GM23338 (cell line): ENCODE results near the gene TAOK1. TPM values are rescaled to one million over a fixed set of nuclear protein-coding genes. Genes with fewer than 3 reads are reported as not detected.
A peak's percentile ranks its signal among the peaks of the same experiment; 100 is the strongest.

Experiments
- ATAC-seq: fragments of 200-7000 bp; cut with Tn5 transposase; 3 replicates; pipeline ENCODE4 v1.9.1; 2020
- DNase-seq: peaks from one replicate; pipeline ENCODE4 v3.0.0-alpha.2; 2015; ENCODE audit warnings: low spot score
- H2AFZ ChIP-seq: fragments of 200-600 bp; sonication (generic); 2 replicates; pipeline ENCODE4 v1.8.0; 2016; ENCODE audit warnings: antibody characterized with exemption, mild to moderate bottlenecking, moderate library complexity
- H3F3A ChIP-seq: fragments of 200-600 bp; sonication (generic); replicated peaks from 2 replicates; pipeline ENCODE4 v1.8.0; 2017; ENCODE audit warnings: antibody characterized with exemption, mixed run types, low read depth
- H3K27ac ChIP-seq: fragments of 200-600 bp; sonication (generic); 2 replicates; pipeline ENCODE4 v1.6.1; 2016; ENCODE audit warnings: low read depth
- H3K27me3 ChIP-seq: fragments of 200-600 bp; sonication (generic); 2 replicates; pipeline ENCODE4 v1.8.0; 2016; ENCODE audit warnings: mild to moderate bottlenecking, mixed run types, moderate library complexity; ENCODE audit not compliant: insufficient read depth
- H3K36me3 ChIP-seq: fragments of 200-600 bp; sonication (generic); 2 replicates; pipeline ENCODE4 v1.8.0; 2016; ENCODE audit warnings: mild to moderate bottlenecking; ENCODE audit not compliant: insufficient read depth
- H3K4me1 ChIP-seq: fragments of 200-600 bp; sonication (generic); 2 replicates; pipeline ENCODE4 v1.8.0; 2016; ENCODE audit warnings: mild to moderate bottlenecking, moderate library complexity; ENCODE audit not compliant: insufficient read depth
- H3K4me2 ChIP-seq: fragments of 200-600 bp; sonication (generic); 2 replicates; pipeline ENCODE4 v1.7.1; 2017; ENCODE audit warnings: mixed run types
- H3K4me3 ChIP-seq: fragments of 200-600 bp; sonication (generic); 2 replicates; pipeline ENCODE4 v1.6.1; 2016; ENCODE audit warnings: mixed run types
- H3K79me2 ChIP-seq: fragments of 200-600 bp; sonication (generic); replicated peaks from 2 replicates; pipeline ENCODE4 v1.8.0; 2017; ENCODE audit warnings: mild to moderate bottlenecking; ENCODE audit not compliant: insufficient read depth
- H3K9me2 ChIP-seq: fragments of 200-600 bp; sonication (generic); 2 replicates; pipeline ENCODE4 v1.8.0; 2017; ENCODE audit not compliant: insufficient read depth
- H4K20me1 ChIP-seq: fragments of 200-600 bp; sonication (generic); replicated peaks from 2 replicates; pipeline ENCODE4 v1.8.0; 2017; ENCODE audit warnings: mild to moderate bottlenecking; ENCODE audit not compliant: insufficient read depth
- H3K27ac Mint-ChIP-seq: 2 replicates; pipeline ENCODE4 v1.8.0; 2020; ENCODE audit warnings: inconsistent platforms, mild to moderate bottlenecking, moderate library complexity, mixed read lengths
- H3K27me3 Mint-ChIP-seq: 3 replicates; pipeline ENCODE4 v1.8.0; 2022; ENCODE audit warnings: low read depth, mild to moderate bottlenecking, moderate library complexity, mixed read lengths, inconsistent platforms; ENCODE audit not compliant: insufficient read depth, poor library complexity
- H3K36me3 Mint-ChIP-seq: 3 replicates; pipeline ENCODE4 v1.8.0; 2021; ENCODE audit warnings: low read depth, mild to moderate bottlenecking, inconsistent platforms, moderate library complexity, mixed read lengths
- H3K4me1 Mint-ChIP-seq: 3 replicates; pipeline ENCODE4 v1.8.0; 2020; ENCODE audit warnings: mild to moderate bottlenecking, inconsistent platforms, mixed read lengths
- H3K4me3 Mint-ChIP-seq: 3 replicates; pipeline ENCODE4 v1.8.0; 2021; ENCODE audit warnings: moderate library complexity, mild to moderate bottlenecking, inconsistent platforms, mixed read lengths
- H3K9me3 Mint-ChIP-seq: 3 replicates; pipeline ENCODE4 v1.8.0; 2020; ENCODE audit warnings: moderate library complexity, mild to moderate bottlenecking, inconsistent platforms, mixed read lengths
- CREB1 ChIP-seq: fragments of 250-450 bp; sonication (Bioruptor Pico); IDR thresholded peaks from 2 replicates; pipeline ENCODE4 v1.5.0; 2020; ENCODE audit warnings: low read depth, mild to moderate bottlenecking, moderate library complexity
- EZH2 ChIP-seq: fragments of 200-600 bp; sonication (generic); IDR thresholded peaks from one replicate; pipeline ENCODE4 v1.8.0; 2017; ENCODE audit warnings: antibody characterized with exemption, mild to moderate bottlenecking, low read depth; ENCODE audit not compliant: unreplicated experiment
- polyA plus RNA-seq: library from polyadenylated mRNA; unstranded; fragments of >200 nt; fragmentation: Nextera tagmentation; extraction: Ambion mirVana; gene quantifications from 2 replicates; pipeline ENCODE4 v1.2.1, GENCODE V29; 2016
- total RNA-seq: library from RNA; depleted of rRNA; stranded (reverse); fragments of >200 nt; shearing (Covaris generic); gene quantifications from 2 replicates; pipeline ENCODE4 v1.2.3, GENCODE V29; 2014
- TF ChIP-seq, protein P1 (sequence below): fragments of 250-450 bp; sonication (Bioruptor Pico); IDR thresholded peaks from 2 replicates; pipeline ENCODE4 v1.5.0; 2020; ENCODE audit warnings: mild to moderate bottlenecking, moderate library complexity

The TAOK1 gene
- total and polyA plus RNA-seq, 2 experiments from 2014 or later, result 19.4 to 69.8 TPM

DNA sequence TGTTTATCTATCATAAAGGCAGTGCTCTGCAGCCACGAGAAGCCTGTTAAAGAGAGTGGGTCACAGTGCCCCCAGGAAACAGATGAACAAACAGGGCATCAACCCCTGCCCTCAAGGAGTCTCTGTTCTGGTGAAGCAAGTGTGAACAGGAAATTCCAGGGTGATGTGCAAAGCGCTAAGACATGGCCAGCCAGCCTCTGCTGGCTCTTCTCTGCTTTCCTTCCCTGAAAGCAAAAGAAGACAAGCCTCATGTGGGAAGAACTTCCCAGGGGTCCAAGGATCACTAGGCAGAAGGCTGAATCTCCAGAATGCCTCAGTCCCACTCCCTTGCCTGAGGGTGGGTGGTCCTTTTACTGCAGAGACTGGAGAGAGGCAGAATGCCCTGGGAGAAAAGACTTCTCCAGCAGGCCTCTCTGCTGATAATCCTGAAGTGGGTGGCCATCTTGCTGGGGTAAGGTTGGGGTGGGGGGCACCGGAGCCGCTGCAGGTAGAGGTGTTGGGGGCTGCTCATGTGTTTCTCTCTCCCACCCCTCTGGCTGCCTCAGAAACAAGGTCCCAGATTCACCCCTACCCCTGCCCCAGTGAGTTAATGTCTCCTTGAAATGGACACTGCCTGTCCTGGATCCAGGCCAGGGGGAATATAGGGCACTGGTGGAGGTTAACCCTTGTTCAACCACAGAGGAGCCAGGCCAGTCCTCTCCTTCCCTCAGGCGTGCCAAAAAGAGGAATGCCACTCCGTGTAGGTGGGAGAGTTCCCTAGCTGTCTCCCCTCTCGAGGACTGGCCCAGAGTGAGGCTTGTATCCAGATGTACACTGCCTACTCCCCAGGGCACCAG, 205.2 kb downstream of the TAOK1 start (continued):
- TF ChIP-seq, protein P1, sequence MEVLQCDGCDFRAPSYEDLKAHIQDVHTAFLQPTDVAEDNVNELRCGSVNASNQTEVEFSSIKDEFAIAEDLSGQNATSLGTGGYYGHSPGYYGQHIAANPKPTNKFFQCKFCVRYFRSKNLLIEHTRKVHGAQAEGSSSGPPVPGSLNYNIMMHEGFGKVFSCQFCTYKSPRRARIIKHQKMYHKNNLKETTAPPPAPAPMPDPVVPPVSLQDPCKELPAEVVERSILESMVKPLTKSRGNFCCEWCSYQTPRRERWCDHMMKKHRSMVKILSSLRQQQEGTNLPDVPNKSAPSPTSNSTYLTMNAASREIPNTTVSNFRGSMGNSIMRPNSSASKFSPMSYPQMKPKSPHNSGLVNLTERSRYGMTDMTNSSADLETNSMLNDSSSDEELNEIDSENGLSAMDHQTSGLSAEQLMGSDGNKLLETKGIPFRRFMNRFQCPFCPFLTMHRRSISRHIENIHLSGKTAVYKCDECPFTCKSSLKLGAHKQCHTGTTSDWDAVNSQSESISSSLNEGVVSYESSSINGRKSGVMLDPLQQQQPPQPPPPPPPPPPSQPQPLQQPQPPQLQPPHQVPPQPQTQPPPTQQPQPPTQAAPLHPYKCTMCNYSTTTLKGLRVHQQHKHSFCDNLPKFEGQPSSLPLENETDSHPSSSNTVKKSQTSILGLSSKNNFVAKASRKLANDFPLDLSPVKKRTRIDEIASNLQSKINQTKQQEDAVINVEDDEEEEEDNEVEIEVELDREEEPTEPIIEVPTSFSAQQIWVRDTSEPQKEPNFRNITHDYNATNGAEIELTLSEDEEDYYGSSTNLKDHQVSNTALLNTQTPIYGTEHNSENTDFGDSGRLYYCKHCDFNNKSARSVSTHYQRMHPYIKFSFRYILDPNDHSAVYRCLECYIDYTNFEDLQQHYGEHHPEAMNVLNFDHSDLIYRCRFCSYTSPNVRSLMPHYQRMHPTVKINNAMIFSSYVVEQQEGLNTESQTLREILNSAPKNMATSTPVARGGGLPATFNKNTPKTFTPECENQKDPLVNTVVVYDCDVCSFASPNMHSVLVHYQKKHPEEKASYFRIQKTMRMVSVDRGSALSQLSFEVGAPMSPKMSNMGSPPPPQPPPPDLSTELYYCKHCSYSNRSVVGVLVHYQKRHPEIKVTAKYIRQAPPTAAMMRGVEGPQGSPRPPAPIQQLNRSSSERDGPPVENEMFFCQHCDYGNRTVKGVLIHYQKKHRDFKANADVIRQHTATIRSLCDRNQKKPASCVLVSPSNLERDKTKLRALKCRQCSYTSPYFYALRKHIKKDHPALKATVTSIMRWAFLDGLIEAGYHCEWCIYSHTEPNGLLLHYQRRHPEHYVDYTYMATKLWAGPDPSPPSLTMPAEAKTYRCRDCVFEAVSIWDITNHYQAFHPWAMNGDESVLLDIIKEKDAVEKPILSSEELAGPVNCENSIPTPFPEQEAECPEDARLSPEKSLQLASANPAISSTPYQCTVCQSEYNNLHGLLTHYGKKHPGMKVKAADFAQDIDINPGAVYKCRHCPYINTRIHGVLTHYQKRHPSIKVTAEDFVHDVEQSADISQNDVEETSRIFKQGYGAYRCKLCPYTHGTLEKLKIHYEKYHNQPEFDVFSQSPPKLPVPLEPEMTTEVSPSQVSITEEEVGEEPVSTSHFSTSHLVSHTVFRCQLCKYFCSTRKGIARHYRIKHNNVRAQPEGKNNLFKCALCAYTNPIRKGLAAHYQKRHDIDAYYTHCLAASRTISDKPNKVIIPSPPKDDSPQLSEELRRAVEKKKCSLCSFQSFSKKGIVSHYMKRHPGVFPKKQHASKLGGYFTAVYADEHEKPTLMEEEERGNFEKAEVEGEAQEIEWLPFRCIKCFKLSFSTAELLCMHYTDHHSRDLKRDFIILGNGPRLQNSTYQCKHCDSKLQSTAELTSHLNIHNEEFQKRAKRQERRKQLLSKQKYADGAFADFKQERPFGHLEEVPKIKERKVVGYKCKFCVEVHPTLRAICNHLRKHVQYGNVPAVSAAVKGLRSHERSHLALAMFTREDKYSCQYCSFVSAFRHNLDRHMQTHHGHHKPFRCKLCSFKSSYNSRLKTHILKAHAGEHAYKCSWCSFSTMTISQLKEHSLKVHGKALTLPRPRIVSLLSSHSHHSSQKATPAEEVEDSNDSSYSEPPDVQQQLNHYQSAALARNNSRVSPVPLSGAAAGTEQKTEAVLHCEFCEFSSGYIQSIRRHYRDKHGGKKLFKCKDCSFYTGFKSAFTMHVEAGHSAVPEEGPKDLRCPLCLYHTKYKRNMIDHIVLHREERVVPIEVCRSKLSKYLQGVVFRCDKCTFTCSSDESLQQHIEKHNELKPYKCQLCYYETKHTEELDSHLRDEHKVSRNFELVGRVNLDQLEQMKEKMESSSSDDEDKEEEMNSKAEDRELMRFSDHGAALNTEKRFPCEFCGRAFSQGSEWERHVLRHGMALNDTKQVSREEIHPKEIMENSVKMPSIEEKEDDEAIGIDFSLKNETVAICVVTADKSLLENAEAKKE (CRISPR knock-in tag), result no peak
- TF ChIP-seq EZH2 (no peak), CREB1 (no peak)

DNA sequence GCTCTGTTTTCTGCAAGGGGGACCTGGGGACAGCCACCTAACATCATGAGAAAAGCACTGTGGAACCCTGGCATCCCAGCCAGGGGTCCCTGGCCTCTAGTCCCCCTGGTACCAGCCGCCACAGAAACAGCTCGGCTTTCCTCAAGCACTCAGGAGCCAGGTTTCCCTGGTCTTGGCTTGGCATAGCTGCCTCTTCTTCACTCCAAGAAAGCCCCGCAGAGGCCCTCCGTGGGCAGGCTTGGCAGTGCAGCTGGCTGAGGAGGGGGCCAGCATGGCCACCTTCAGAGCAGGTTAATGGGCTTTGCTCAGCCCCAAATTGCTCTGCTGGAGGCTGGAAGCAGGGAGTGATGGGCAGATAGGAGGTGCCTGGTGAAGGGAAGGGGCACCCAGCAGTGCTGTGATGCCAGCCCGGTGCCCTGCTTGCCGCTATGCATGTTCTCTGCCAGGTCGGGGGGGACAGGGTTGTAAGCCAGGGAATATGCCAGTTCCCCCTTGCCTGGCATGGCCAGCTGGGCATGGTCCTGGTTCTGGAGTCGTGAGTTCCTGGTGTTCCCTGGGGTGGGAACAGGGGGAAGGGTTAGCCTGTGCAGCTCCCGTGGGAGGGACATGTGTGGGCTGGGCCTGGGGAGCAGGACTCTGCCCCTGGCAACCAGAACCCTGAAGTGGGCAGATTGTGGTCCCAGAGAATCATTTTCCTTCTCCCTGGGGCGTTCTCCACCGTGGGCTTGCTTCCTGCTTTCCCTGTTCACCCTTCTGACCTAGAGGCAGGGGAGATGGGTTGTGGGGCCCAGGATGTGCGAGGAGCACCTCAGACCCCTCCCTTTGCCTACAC, 206.0 kb downstream of the TAOK1 start:
- no peak for DNase-seq

More for the DNA sequence above, 206.0 kb downstream of the TAOK1 start:
- peaks cover 19% of the 10 kb centered on the region for H3F3A ChIP-seq
- peaks cover 8% of the 10 kb centered on the region; the same call in 1 of the 2 replicates for H4K20me1 ChIP-seq
- Mint-ChIP-seq H3K9me3 (no peaks in the 10 kb centered on the region), H3K36me3 (no peaks in the 10 kb centered on the region), H3K4me1 (peaks cover 45% of the 10 kb centered on the region), H3K4me3 (no peak overlapping the region; the same call in 2 of the 3 replicates), H3K27me3 (peaks cover 23% of the 10 kb centered on the region), H3K27ac (no peak overlapping the region)
- H3K4me2 ChIP-seq, result peak overlapping the region; percentile 79
- no peaks in the 10 kb centered on the region for H3K27me3 ChIP-seq
- H3K9me2 ChIP-seq, result no peaks in the 10 kb centered on the region
- peaks cover 46% of the 10 kb centered on the region for H3K4me1 ChIP-seq
- H3K27ac ChIP-seq, result no peak overlapping the region
- H3K36me3 ChIP-seq, result no peaks in the 10 kb centered on the region
- H3K4me3 ChIP-seq, result no peak overlapping the region
- H3K79me2 ChIP-seq, result peaks cover 28% of the 10 kb centered on the region
- no peak overlapping the region for H2AFZ ChIP-seq
- no peak for ATAC-seq
- TF ChIP-seq, protein P1 (CRISPR knock-in tag), result no peak
